ENCODE measurements around the gene CCDC157. TPM values are rescaled to one million over a fixed set of nuclear protein-coding genes. Genes with fewer than 3 reads are reported as not detected.
A peak's percentile ranks its signal among the peaks of the same experiment; 100 is the strongest.

Gene CCDC157
- total RNA-seq, 2 donors from 2014 or later: 0.50 to 2.5 TPM

GRCh38 chr22:30381264-30381663 lies 24.5 kb downstream of the CCDC157 start:
- no peaks in the 10 kb centered on the region for H3K27me3 Mint-ChIP-seq
- H3K36me3 Mint-ChIP-seq (ENCODE audit: low read depth): no peaks in the 10 kb centered on the region
- no peak overlapping the region for H3K4me3 Mint-ChIP-seq
- ATAC-seq (replicated peaks): peak; percentile 24
- H3K4me1 Mint-ChIP-seq: no peaks in the 10 kb centered on the region
- no peaks in the 10 kb centered on the region for H3K9me3 Mint-ChIP-seq
- no peak overlapping the region for H3K27ac Mint-ChIP-seq

GRCh38 chr22:30382340-30382739 lies 25.5 kb downstream of the CCDC157 start:
- no peaks in the 10 kb centered on the region for H3K9me3 Mint-ChIP-seq
- H3K36me3 Mint-ChIP-seq (ENCODE audit: low read depth): no peaks in the 10 kb centered on the region
- H3K27ac Mint-ChIP-seq: no peak overlapping the region
- no peak overlapping the region for H3K4me3 Mint-ChIP-seq
- peaks cover 2% of the 10 kb centered on the region for H3K4me1 Mint-ChIP-seq
- no peaks in the 10 kb centered on the region for H3K27me3 Mint-ChIP-seq
- no peak for ATAC-seq (replicated peaks)

GRCh38 chr22:30383061-30383460 lies 26.3 kb downstream of the CCDC157 start:
- peaks cover 3% of the 10 kb centered on the region for H3K27me3 Mint-ChIP-seq
- no peak overlapping the region for H3K27ac Mint-ChIP-seq
- ATAC-seq (replicated peaks): no peak
- no peaks in the 10 kb centered on the region for H3K36me3 Mint-ChIP-seq (ENCODE audit: low read depth)
- H3K9me3 Mint-ChIP-seq: no peaks in the 10 kb centered on the region
- no peak overlapping the region for H3K4me3 Mint-ChIP-seq
- H3K4me1 Mint-ChIP-seq: peaks cover 5% of the 10 kb centered on the region

GRCh38 chr22:30385942-30386341 lies 29.1 kb downstream of the CCDC157 start:
- Mint-ChIP-seq H3K36me3 (ENCODE audit: low read depth) (no peaks in the 10 kb centered on the region), H3K9me3 (no peaks in the 10 kb centered on the region), H3K4me3 (peak overlapping the region; percentile 69), H3K27me3 (peaks cover 3% of the 10 kb centered on the region), H3K27ac (no peak overlapping the region), H3K4me1 (peaks cover 5% of the 10 kb centered on the region)
- no peak for ATAC-seq (replicated peaks)

- H3K9me3 Mint-ChIP-seq: no peaks in the 10 kb centered on the region
- peaks cover 3% of the 10 kb centered on the region for H3K27me3 Mint-ChIP-seq
- no peak for ATAC-seq (replicated peaks)
- H3K36me3 Mint-ChIP-seq (ENCODE audit: low read depth): no peaks in the 10 kb centered on the region
- no peak overlapping the region for H3K27ac Mint-ChIP-seq
- H3K4me3 Mint-ChIP-seq: peak overlapping the region; percentile 69
- H3K4me1 Mint-ChIP-seq: peaks cover 11% of the 10 kb centered on the region
Observed at GRCh38 chr22:30386608-30386959, 29.8 kb downstream of the CCDC157 start.

GRCh38 chr22:30386960-30387827 lies 30.4 kb downstream of the CCDC157 start, which contains the start of gene RNF215:
Gene RNF215, minus strand, starts transcription at chr22:30387411. Its CDS starts 98 bp downstream, at chr22:30387313.
- Mint-ChIP-seq H3K27me3 (peaks cover 3% of the 10 kb centered on the region), H3K4me3 (peak within 1 kb of the TSS; percentile 69), H3K27ac (peak within 1 kb of the TSS; percentile 62), H3K4me1 (peaks cover 13% of the 10 kb centered on the region), H3K36me3 (ENCODE audit: low read depth) (no peaks in the 10 kb centered on the region), H3K9me3 (no peaks in the 10 kb centered on the region)
- ATAC-seq (replicated peaks): peak; percentile 87

GRCh38 chr22:30390974-30391691 lies 34.3 kb downstream of the CCDC157 start:
- H3K27me3 Mint-ChIP-seq: peaks cover 3% of the 10 kb centered on the region
- H3K9me3 Mint-ChIP-seq: no peaks in the 10 kb centered on the region
- no peaks in the 10 kb centered on the region for H3K36me3 Mint-ChIP-seq (ENCODE audit: low read depth)
- H3K4me1 Mint-ChIP-seq: peaks cover 13% of the 10 kb centered on the region
- peak overlapping the region; percentile 82 for H3K27ac Mint-ChIP-seq
- peak overlapping the region; percentile 11 for H3K4me3 Mint-ChIP-seq
- peak; percentile 72 for ATAC-seq (replicated peaks)

- Mint-ChIP-seq H3K4me1 (peaks cover 8% of the 10 kb centered on the region), H3K9me3 (no peaks in the 10 kb centered on the region), H3K36me3 (ENCODE audit: low read depth) (peaks cover 8% of the 10 kb centered on the region), H3K27ac (peak overlapping the region; percentile 6), H3K27me3 (no peaks in the 10 kb centered on the region), H3K4me3 (no peak overlapping the region)
- ATAC-seq (replicated peaks): no peak
Observed at GRCh38 chr22:30392661-30393321, 36.0 kb downstream of the CCDC157 start.

GRCh38 chr22:30393322-30393680 lies 36.5 kb downstream of the CCDC157 start:
- H3K36me3 Mint-ChIP-seq (ENCODE audit: low read depth): peaks cover 13% of the 10 kb centered on the region
- no peak for ATAC-seq (replicated peaks)
- H3K9me3 Mint-ChIP-seq: no peaks in the 10 kb centered on the region
- H3K27ac Mint-ChIP-seq: peak overlapping the region; percentile 6
- H3K27me3 Mint-ChIP-seq: no peaks in the 10 kb centered on the region
- H3K4me3 Mint-ChIP-seq: no peak overlapping the region
- H3K4me1 Mint-ChIP-seq: peaks cover 13% of the 10 kb centered on the region

- H3K27ac Mint-ChIP-seq: peak overlapping the region; percentile 6
- ATAC-seq (replicated peaks): no peak
- H3K4me1 Mint-ChIP-seq: peaks cover 19% of the 10 kb centered on the region
Observed at GRCh38 chr22:30393885-30394284, 37.1 kb downstream of the CCDC157 start.

GRCh38 chr22:30396871-30397655 lies 40.3 kb downstream of the CCDC157 start, which contains the start of gene SEC14L2:
Gene SEC14L2, plus strand, starts transcription at chr22:30397018. Its CDS starts 99 bp downstream, at chr22:30397117.
- Mint-ChIP-seq H3K4me1 (peaks cover 13% of the 10 kb centered on the region), H3K27me3 (no peaks in the 10 kb centered on the region), H3K9me3 (no peaks in the 10 kb centered on the region), H3K4me3 (peak within 1 kb of the TSS; percentile 90), H3K36me3 (ENCODE audit: low read depth) (peaks cover 37% of the 10 kb centered on the region), H3K27ac (peak within 1 kb of the TSS; percentile 84)
- ATAC-seq (replicated peaks): peak; percentile 96

More at GRCh38 chr22:30393885-30394284, 37.1 kb downstream of the CCDC157 start:
- Mint-ChIP-seq H3K27me3 (no peaks in the 10 kb centered on the region), H3K36me3 (ENCODE audit: low read depth) (peaks cover 19% of the 10 kb centered on the region), H3K9me3 (no peaks in the 10 kb centered on the region), H3K4me3 (no peak overlapping the region)

- ATAC-seq (replicated peaks): no peak
- Mint-ChIP-seq H3K27me3 (no peaks in the 10 kb centered on the region), H3K9me3 (no peaks in the 10 kb centered on the region), H3K4me1 (peaks cover 13% of the 10 kb centered on the region), H3K4me3 (peak overlapping the region; percentile 90), H3K27ac (peak overlapping the region; percentile 76), H3K36me3 (ENCODE audit: low read depth) (peaks cover 42% of the 10 kb centered on the region)
Observed at GRCh38 chr22:30397656-30398635, 41.1 kb downstream of the CCDC157 start.
